KMS-11 (cell line): ENCODE results near the gene PMPCA.

Experiments
- H2AFZ ChIP-seq: fragments of 200-600 bp; sonication (generic); 2 replicates; pipeline ENCODE4 v1.6.1; 2016; ENCODE audit warnings: antibody characterized with exemption, mixed run types, low read depth
- H3K27ac ChIP-seq: fragments of 200-600 bp; sonication (generic); 2 replicates; pipeline ENCODE4 v1.6.1; 2016; ENCODE audit warnings: mild to moderate bottlenecking, mixed run types
- H3K27me3 ChIP-seq: fragments of 200-600 bp; sonication (generic); 2 replicates; pipeline ENCODE4 v1.6.1; 2017; ENCODE audit warnings: mild to moderate bottlenecking, low read depth, mixed run types, moderate library complexity; ENCODE audit not compliant: insufficient read depth
- H3K36me3 ChIP-seq: fragments of 200-600 bp; sonication (generic); 2 replicates; pipeline ENCODE4 v1.6.1; 2017; ENCODE audit warnings: mild to moderate bottlenecking, mixed run types; ENCODE audit not compliant: insufficient read depth
- H3K4me1 ChIP-seq: fragments of 200-600 bp; sonication (generic); 2 replicates; pipeline ENCODE4 v1.6.1; 2016; ENCODE audit warnings: mild to moderate bottlenecking, low read depth, mixed run types; ENCODE audit not compliant: poor library complexity, severe bottlenecking
- H3K4me2 ChIP-seq: fragments of 200-600 bp; sonication (generic); 2 replicates; pipeline ENCODE4 v1.7.0; 2016; ENCODE audit warnings: mild to moderate bottlenecking, mixed run types
- H3K4me3 ChIP-seq: fragments of 200-600 bp; sonication (generic); IDR thresholded peaks from 2 replicates; pipeline ENCODE4 v1.6.1; 2017; ENCODE audit warnings: low read depth, low read length, mixed read lengths; ENCODE audit not compliant: insufficient read depth
- H3K79me2 ChIP-seq: fragments of 200-600 bp; sonication (generic); 2 replicates; pipeline ENCODE4 v1.6.1; 2016; ENCODE audit warnings: low read depth, mixed run types; ENCODE audit not compliant: insufficient read depth
- H3K9ac ChIP-seq: fragments of 200-600 bp; sonication (generic); 2 replicates; pipeline ENCODE4 v1.6.1; 2016; ENCODE audit warnings: mild to moderate bottlenecking, mixed run types
- H4K20me1 ChIP-seq: fragments of 200-600 bp; sonication (generic); 2 replicates; pipeline ENCODE4 v1.6.1; 2016; ENCODE audit warnings: mild to moderate bottlenecking, mixed run types; ENCODE audit not compliant: insufficient read depth
- CTCF ChIP-seq: fragments of 200-600 bp; sonication (generic); conservative IDR thresholded peaks from 2 replicates; pipeline ENCODE4 v1.6.1; 2017; ENCODE audit warnings: low read depth, mild to moderate bottlenecking, antibody characterized with exemption, low read length, moderate library complexity, mixed read lengths

PMPCA gene

GRCh38 chr9:136379891-136380290 is 30.6 kb upstream of the PMPCA start:
- Histone ChIP-seq H3K27ac (no peak overlapping the region), H4K20me1 (no peaks in the 10 kb centered on the region), H3K9ac (no peak overlapping the region), H2AFZ (no peak overlapping the region), H3K4me2 (no peak overlapping the region), H3K4me3 (no peak overlapping the region), H3K79me2 (no peaks in the 10 kb centered on the region), H3K4me1 (no peaks in the 10 kb centered on the region), H3K36me3 (no peaks in the 10 kb centered on the region), H3K27me3 (no peaks in the 10 kb centered on the region)
- no peak for TF ChIP-seq CTCF

- no peak overlapping the region for H3K9ac ChIP-seq
- H3K27me3 ChIP-seq, result no peaks in the 10 kb centered on the region
- H3K4me3 ChIP-seq, result no peak overlapping the region
- H3K4me2 ChIP-seq, result no peak overlapping the region
- no peaks in the 10 kb centered on the region for H3K4me1 ChIP-seq
- H3K36me3 ChIP-seq, result no peaks in the 10 kb centered on the region
- no peaks in the 10 kb centered on the region for H3K79me2 ChIP-seq
- H2AFZ ChIP-seq, result no peak overlapping the region
- no peak overlapping the region for H3K27ac ChIP-seq
- no peaks in the 10 kb centered on the region for H4K20me1 ChIP-seq
- TF ChIP-seq CTCF, result no peak
Measured at GRCh38 chr9:136380381-136380780, 30.1 kb upstream of the PMPCA start.

GRCh38 chr9:136381311-136381710 is 29.1 kb upstream of the PMPCA start:
- no peak overlapping the region for H3K27ac ChIP-seq

GRCh38 chr9:136381966-136382513 is 28.4 kb upstream of the PMPCA start:
- no peaks in the 10 kb centered on the region for H3K27me3 ChIP-seq
- no peaks in the 10 kb centered on the region for H3K79me2 ChIP-seq
- H3K4me1 ChIP-seq, result no peaks in the 10 kb centered on the region
- no peak overlapping the region for H3K9ac ChIP-seq
- H3K4me2 ChIP-seq, result no peak overlapping the region
- no peaks in the 10 kb centered on the region for H4K20me1 ChIP-seq
- no peak overlapping the region for H2AFZ ChIP-seq
- 0 out of 2 replicates have a peak, but pooled peaks cover 2% of the 10 kb centered on the region for H3K36me3 ChIP-seq
- no peak for TF ChIP-seq CTCF
- no peak overlapping the region for H3K4me3 ChIP-seq
- no peak overlapping the region for H3K27ac ChIP-seq

More at GRCh38 chr9:136381311-136381710, 29.1 kb upstream of the PMPCA start:
- Histone ChIP-seq H3K36me3 (no peaks in the 10 kb centered on the region), H3K4me2 (no peak overlapping the region), H2AFZ (no peak overlapping the region), H3K79me2 (no peaks in the 10 kb centered on the region), H3K9ac (no peak overlapping the region), H3K4me1 (no peaks in the 10 kb centered on the region), H4K20me1 (no peaks in the 10 kb centered on the region), H3K27me3 (no peaks in the 10 kb centered on the region), H3K4me3 (no peak overlapping the region)
- TF ChIP-seq CTCF, result no peak
